DOHH2 (cell line): ENCODE results near the gene AP1M2.

Experiments
- EZH2phosphoT487 ChIP-seq: fragments of 200-600 bp; sonication (generic); IDR thresholded peaks from 2 replicates; pipeline ENCODE4 v1.6.1; 2017; ENCODE audit warnings: borderline replicate concordance, mild to moderate bottlenecking, antibody characterized with exemption, low read length, moderate library complexity, mixed read lengths
- TF ChIP-seq, protein P1 (sequence below): fragments of 200-600 bp; sonication (generic); IDR thresholded peaks from one replicate; pipeline ENCODE4 v1.5.1; 2014; ENCODE audit warnings: antibody characterized with exemption, mild to moderate bottlenecking, low read depth, low read length; ENCODE audit not compliant: poor library complexity, severe bottlenecking

DNA sequence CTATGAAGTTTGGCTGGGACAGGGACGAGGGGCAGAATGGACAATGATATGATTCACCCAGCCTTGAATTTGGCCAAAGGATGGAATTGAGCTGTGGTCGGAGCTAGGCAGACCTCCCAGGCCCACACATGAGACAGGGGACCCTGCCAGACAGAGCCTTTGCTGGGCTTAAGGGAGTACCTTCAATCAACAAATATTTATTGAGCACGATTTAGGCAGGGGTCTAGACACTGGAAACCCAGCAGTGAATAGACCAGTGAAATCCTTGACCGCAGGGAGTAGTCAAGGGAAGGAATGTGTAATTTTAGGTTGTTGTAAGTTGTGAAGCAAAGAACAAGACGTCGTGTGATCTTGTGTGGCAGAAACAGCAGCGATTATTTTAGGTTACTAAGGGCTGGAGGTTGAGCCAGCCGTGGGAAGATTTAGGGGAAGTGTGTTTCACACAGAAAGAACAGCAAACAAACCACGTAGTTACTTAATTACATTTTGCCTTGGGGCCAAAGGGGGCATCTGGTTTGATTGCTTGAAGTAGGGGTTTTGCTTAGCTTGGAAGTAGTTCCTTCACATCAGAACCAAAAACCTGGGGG lies 16.9 kb upstream of the AP1M2 start:
- TF ChIP-seq, protein P1, sequence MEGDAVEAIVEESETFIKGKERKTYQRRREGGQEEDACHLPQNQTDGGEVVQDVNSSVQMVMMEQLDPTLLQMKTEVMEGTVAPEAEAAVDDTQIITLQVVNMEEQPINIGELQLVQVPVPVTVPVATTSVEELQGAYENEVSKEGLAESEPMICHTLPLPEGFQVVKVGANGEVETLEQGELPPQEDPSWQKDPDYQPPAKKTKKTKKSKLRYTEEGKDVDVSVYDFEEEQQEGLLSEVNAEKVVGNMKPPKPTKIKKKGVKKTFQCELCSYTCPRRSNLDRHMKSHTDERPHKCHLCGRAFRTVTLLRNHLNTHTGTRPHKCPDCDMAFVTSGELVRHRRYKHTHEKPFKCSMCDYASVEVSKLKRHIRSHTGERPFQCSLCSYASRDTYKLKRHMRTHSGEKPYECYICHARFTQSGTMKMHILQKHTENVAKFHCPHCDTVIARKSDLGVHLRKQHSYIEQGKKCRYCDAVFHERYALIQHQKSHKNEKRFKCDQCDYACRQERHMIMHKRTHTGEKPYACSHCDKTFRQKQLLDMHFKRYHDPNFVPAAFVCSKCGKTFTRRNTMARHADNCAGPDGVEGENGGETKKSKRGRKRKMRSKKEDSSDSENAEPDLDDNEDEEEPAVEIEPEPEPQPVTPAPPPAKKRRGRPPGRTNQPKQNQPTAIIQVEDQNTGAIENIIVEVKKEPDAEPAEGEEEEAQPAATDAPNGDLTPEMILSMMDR: no peak
- no peak for TF ChIP-seq EZH2phosphoT487
